Measurements from ENCODE around the gene PLEKHN1.

PLEKHN1 gene

DNA sequence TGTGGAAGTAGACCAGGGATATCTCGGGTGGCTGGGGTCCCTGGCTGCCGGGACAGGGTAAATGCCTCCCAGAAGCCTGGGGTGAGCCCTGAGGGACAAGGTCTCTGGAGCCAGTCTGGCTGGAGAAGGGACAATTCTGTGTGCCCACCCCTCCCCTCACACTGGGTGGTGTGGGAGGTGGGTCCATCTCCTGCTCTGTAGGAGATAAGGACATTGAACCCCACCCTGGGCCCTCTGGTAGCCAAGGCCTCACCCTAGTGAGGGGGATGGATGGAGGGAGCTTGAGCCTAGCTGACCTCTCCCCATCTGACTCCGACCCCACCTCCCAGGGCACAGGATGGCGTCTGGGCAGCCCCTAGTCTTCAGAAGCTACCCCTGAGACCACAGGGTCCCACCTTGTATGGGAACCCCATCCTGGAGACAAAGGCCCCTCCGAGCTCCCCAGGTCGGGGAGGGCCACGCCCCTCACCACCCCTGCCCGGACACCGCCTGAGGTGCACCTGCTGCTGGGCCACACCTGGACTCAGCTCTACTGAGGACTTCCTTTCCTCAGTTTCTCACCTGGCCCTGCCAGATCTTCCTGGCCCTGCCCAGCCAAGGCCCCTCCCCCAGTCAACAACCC is 58.0 kb downstream of the PLEKHN1 start:
- no peaks in the 10 kb centered on the region for H3K9me3 Mint-ChIP-seq
- peaks cover 2% of the 10 kb centered on the region for H3K36me3 Mint-ChIP-seq (ENCODE audit: insufficient read depth)
- H3K4me3 Mint-ChIP-seq, result no peak overlapping the region
- H3K4me1 Mint-ChIP-seq, result no peaks in the 10 kb centered on the region
- DNase-seq (ENCODE audit: low spot score in 2 of 2) (no peak), ATAC-seq (replicated peaks; ENCODE audit: extremely low read depth, poor library complexity, severe bottlenecking) (no peak)
- peaks cover 16% of the 10 kb centered on the region for H3K27me3 Mint-ChIP-seq
- no peak overlapping the region for H3K27ac Mint-ChIP-seq (ENCODE audit: low read depth)

GRCh38 chr1:1024771-1025699 is 58.8 kb downstream of the PLEKHN1 start:
- ATAC-seq (replicated peaks; ENCODE audit: extremely low read depth, poor library complexity, severe bottlenecking), result no peak
- Mint-ChIP-seq H3K9me3 (no peaks in the 10 kb centered on the region), H3K4me1 (no peaks in the 10 kb centered on the region), H3K36me3 (ENCODE audit: insufficient read depth) (peaks cover 2% of the 10 kb centered on the region), H3K27ac (ENCODE audit: low read depth) (no peak overlapping the region), H3K4me3 (no peak overlapping the region), H3K27me3 (peaks cover 16% of the 10 kb centered on the region)
- no peak for DNase-seq (ENCODE audit: low spot score in 2 of 2)

Measured in central memory CD8-positive, alpha-beta T cell (primary cell).